NOMO-1 treated with DMSO at 0.1 percent for 48 hours (cell line): Measurements from ENCODE around the gene GMEB2.
A peak's percentile ranks its signal among the peaks of the same experiment; 100 is the strongest.
"Not testable (repeated sequence)": the region's sequence is repeated elsewhere in the genome, so short reads cannot be mapped to it uniquely, and the experiment has no call there.

Experiments
- DNase-seq: peaks from one replicate; lab custom pipeline; 2025; ENCODE audit not compliant: unreplicated experiment; lab: John Stamatoyannopoulos, UW

GMEB2 gene

DNA sequence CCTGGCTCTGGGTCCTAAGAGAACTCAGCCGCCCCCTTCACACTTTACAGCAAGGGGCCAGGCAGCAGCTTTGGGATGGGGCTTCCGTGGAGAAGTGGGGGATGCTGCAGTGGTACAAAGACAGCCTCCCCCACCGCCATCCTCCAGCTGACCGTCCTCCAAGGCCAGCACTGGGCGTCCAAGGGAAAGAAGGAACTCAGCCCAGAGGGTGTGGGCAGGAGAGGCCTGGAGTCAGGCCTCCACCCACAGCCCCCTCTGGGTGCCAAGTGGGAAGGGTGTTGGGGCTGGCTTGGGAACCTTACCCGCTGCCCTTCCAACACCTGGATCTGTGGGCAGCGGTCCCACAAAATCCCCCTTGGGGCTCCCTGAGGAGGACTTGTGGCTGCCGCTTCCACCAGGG lies 13.2 kb upstream of the GMEB2 start:
- DNase-seq: no peak

DNA sequence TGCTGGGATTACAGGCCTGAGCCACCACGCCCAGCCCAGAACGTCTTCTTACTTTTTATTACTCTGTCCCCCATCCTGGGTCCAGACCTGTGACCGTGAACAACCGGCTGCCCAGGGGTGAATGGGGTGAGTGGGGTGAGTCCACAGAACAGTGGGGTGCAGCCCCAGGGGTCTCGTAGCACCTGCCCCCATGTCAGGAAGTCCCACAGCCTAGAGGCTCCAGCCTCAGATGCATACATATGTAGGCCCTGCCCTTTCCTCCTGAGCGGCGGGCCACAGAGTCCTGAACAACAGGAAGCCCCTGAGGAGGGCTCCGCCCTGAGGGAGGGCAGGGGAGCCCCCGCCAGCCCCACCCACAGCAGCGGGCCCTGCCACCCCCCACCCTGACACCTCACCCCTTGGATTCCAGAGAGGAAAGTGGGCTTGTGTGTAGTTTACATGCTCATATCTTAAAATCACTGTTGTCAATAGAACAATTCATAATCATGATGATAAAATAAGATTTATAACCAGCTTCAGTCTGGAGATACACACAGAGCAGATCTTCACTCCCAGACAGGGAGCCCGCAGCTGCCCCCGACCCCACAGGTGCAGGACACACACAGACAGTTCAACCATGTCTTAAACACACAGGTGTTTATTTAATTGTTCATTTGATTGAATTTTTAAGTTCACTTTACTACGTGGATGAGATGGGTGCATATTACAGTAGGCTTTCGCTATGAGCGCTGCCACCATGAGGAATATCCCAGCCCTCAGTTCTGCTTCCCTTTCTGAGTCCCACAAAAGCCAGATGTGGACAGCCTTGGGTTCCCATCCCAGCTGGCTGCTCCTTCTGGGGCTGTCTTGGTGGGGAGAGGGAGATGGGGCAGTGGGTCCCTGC lies 12.4 kb upstream of the GMEB2 start:
- no peak for DNase-seq

DNA sequence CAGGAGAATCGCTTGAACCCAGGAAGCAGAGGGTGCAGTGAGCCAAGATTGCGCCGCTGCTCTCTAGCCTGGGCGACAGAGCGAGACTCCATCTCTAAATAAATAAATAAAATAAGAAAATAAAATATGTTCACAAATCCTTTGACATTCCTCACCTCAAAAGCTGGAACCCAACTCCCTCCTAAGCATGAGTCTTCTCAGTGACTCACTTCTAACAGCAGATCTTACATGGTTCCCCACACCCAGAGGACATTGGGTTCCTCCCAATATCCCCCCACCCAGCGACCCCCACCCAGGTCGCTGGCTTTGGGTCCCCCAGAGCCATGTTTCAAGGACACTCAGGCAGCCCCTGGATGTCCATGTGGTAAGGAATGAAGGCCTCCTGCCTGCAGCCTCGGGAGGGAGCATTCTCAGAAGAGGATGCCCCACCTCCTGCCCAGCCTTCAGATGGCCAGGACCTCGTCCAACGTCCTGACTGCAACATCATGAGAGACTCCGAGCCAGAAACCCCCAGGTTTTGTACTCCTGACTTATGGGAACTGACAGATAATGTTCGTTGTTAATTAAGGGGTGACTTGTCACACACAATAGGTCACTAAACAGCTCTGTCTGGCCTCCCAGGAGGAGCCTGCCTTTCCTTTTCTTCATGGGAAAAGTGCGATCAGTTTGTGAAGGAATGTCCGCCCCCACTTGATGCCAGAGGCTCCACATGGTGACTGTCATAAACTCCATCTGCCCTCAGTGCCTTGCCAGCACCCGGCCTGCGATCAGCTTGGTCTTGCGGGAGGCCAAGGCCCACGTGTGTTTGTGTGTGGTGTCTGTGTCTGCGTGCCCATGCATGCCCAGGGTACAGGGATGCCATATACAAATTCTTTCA lies 10.1 kb upstream of the GMEB2 start:
- DNase-seq: no peak

DNA sequence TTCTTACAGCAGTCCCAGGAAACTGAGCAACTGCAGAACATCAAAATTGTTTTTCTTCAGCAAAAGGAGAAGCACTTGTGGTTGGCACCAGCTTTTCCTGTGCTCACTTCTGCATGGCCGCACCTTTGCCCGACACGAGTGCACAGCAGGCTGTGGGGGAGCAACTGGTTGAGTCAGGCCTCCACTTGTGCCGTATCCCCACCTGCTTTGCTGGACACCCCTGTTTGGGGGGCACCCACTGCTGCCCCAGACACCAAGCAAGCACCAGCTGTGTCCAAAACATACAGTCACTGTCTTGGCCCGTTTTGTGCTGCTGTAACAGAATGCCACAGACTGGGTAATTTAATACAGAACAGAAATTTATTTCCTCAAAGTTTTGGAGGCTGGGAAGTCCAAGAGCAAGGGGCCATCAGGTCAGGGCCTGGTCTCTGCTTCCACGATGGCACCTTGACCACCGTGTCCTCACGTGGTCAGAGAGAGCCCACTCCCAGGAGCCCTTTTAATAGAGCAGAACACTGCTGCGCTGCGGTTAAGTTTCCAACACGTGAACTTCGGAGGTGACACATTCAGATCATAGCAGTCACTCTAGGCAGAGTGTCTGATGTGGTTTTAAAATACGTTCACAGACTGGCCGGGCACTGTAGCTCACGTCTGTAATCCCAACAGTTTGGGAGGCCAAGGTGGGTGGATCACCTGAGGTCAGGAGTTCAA lies 8.7 kb upstream of the GMEB2 start:
- peak; percentile 83 for DNase-seq

DNA sequence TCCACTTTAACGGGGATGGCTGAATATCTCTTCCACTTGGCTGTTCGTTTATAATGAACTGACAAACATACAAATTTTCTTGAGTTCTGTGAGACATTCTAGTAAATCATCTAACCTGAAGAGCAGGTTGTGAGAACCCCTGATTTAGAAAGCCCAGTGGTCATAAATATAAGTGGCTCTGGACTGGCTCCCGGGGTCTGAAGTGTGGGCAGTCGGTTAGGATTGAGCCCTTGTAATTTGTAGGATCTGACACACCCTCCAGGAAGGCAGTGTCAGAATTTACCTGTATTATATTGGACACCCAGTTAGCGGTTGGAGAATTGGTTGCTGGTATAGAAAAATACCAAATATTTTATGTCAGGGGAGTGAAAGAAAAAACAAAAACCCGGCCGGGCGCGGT lies 6.8 kb upstream of the GMEB2 start:
- DNase-seq: no peak

DNA sequence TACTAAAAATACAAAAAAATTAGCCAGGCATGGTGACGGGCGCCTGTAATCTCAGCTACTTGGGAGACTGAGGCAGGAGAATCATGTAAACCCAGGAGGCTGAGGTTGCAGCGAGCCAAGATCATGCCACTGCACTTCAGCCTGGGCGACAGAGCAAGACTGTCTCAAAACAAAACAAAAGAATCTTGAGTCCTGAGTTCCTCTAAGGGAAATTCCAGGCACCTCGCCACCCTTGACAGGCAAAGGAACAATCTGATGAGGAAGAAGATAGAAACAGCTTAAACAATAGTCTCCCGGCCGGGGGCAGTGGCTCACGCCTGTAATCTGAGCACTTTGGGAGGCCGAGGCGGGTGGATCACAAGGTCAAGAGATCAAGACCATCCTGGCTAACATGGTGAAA lies 4.5 kb upstream of the GMEB2 start:
- not testable (repeated sequence) for DNase-seq

DNA sequence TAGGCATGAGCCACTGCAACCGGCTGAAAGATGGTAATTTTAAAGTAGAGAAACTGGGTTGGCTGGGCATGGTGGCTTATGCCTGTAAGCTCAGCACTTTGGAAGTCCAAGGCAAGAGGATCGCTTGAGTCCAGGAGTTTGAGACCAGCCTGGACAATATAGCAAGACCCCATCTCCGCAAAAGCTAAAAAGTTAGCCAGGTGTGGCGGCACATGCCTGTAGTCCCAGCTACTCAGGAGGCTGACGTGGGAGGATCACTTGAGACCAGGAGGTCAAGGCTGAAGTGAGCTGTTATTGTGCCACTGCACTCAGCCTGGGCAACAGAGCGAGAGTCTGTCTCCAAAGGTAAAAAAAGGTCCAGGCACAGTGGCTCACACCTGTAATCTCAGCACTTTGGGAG lies 4.1 kb upstream of the GMEB2 start:
- DNase-seq: not testable (repeated sequence)

DNA sequence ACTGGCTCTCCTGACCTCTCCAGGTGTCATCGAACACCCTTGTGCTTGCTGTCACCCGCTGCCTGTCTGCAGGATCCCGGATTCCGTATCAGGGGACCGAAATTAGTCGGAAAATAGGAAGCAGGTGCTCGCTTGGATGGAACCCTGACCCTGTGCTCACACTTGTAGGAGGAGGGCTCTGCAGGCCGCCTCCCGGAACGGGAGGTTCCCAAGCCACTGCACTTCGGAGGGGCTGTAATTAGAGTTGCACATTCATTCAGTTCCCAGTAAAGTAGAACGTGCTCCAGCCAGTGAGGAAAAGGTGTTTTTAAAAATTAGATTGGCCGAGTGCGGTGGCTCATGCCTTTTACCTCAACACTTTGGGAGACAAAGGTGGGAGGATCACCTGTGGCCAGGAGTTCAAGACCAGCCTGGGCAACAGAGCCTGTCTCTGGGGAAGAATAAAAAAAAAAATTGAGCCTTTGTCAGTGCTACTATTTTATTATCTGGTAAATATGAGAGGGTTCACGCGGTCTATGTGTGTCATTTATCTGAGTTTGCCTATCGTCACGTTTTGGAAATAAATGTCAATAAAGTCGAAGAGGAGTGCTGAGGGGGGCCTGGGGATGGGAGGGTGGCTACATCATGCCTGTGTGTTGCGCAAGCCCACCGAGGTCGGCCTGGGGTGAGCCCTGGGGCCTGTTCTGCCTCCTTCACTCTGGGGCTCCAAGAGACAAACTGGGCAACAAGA lies 1.5 kb upstream of the GMEB2 start:
- peak; percentile 71 for DNase-seq

DNA sequence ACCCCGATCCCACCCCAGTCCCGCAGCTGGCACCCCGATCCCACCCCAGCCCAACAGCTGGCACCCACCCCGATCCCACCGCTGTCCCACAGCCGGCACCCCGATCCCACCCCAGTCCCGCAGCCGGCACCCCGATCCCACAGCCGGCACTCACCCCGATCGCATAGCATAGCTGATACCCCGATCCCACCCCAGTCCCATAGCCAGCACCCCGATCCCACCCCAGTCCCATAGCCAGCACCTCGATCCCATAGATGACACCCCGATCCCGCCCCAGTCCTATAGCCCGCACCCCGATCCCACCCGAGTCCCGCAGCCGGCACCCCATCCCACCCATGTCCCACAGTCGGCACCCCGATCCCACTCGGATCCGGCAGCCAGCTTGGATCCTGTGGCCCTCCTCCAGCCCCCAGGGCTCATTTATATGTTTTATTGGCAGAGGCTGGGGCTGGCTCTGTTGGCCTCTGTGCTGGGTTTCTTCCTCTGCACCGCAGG lies 897 bp upstream of the GMEB2 start:
- no peak for DNase-seq

DNA sequence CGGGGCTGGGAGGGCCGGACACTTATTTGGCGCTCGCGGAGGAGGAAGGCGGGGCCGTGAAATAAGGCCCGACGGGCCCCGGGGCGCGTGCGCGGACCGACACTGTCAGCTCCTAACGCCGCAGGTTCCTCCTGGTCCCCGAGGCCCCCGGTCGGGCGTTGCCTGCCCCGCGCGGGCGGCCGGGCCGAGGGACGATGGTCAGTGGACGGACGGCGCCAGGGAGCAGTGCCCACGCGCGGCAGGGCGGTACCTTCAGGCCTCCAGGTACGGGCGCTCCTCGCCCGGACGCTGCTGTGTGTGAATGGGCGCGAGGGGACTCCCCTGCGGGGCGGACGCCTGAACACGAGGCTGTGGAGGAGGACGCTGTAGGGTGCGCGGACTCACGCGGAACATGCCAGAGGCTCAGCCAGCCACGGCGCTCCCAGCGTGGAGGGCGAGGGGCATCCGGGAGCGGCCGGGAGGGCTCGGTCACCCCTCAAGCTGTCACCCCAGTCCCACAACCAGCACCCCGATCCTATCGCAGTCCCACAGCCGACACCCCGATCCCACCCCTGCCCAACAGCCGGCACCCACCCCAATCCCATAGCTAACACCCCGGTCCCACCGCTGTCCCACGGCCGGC lies 339 bp upstream of the GMEB2 start:
- DNase-seq: peak; percentile 85

DNA sequence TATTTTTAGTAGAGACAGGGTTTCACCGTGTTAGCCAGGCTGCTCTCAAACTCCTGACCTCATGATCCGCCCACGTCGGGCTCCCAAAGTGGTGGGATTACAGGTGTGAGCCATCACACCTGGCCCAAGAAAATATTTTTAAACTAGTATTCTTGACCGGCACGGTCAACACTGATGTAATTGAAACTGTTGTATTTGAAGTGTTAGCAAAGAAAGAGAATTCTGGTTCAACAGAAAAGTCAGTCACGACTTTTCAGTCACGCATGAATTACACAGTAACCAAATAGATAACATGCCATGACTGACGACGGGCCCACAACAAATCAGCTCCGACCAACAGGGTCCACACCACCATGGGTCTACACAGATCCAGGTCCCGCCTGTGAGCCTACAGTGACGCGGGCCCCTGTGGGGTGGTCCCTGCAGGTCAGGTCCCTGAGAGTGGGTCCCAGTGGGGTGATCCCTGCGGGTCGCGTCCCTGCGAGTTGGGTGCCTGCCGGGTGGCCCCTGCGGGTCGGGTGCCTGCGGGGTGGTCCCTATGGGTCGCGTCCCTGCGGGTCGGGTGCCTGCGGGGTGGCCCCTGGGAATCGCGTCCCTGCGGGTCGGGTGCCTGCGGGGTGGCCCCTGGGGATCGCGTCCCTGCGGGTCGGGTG lies 1.0 kb downstream of the GMEB2 start:
- no peak for DNase-seq

DNA sequence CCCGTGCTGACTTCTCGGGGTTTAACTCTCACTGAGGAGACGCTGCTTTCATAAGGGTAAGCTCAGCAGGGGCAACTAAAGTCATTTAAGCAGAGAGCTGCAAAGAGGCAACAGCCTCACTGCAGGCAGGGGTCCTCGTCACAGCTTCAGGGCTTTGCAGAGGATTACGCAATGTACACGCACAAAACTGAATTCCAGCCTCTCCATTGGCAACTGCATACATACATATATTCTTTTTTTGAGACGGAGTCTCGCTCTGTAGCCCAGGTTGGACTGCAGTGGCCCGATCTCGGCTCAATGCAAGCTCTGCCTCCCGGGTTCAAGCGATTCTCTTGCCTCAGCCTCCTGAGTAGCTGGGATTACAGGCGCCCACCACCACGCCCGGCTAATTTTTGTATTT lies 2.4 kb downstream of the GMEB2 start:
- DNase-seq: peak; percentile 37

DNA sequence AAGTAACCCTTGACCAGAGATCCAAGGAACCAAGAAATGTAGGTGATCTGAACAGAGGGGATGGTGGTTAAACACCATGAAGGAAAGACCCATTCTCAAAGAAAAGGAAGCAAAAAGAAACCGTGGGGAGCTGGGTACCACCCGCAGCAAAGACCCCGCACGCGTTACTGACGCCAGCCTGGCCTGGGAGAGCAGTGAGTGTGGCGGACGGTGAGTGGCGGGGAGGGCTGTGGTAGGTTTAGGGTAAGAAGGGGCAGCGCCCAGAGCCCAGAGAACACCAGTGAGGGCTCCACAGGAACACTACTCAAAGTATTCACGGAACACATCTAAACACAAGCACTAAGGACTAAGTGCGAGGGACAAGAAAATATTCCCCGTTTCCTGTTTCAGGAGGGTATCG lies 4.2 kb downstream of the GMEB2 start:
- DNase-seq: no peak

DNA sequence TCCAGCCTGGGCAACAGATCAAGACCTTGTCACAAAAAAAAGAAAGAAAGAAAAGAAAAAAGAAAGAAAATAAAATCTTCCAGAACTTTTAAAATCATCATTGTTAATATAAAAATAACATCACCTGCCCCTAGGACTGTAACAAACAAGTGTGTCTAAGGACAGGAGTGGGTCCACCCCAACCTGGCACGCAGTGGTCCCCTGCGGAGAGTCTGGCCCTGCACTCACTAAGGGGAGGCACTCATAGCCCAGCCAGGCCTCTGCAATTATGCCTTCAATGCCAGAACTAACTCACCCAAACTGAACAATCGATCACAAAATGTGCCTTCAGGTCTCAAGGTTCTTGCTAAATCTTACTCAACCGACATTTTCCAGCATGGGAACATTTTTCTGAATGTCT lies 4.8 kb downstream of the GMEB2 start:
- DNase-seq: no peak

DNA sequence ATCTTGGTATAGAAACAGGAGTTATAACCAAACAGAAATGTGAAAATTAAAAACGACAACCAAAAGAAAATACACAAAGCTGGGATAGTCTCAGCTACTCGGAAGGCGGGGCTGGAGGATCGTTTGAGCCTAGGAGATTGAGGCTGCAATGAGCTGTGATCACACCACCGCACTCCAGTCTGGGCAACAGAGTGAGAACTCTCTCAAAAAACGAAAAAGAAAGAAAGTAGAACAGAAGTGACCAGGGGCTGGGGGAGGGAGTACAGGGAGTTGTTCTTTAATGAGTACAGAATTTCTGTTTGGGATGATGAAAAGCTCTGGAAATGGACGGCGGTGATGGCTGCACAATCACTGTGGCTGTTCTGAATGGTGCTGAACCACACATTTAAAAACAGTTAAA lies 5.9 kb downstream of the GMEB2 start:
- DNase-seq: no peak

DNA sequence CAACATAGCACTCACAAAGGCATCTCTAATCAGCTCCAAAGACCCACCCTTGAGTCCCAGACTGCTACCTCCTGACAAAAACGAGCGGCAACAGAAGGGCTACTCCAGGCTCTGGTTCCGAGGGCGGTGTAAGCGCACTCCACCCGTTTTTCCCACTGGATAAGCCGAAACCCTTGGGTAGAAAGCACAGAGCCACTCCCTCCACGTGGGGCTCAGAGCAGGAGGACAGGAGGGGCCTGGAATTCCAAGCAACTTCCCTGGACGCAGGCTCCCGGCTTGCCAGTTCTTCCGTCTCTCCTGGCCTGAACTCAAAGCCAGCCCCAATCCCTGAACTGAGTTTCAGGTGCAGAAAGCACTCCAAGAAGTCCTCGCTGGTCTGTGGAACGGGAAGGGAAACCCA lies 7.4 kb downstream of the GMEB2 start:
- DNase-seq: no peak

DNA sequence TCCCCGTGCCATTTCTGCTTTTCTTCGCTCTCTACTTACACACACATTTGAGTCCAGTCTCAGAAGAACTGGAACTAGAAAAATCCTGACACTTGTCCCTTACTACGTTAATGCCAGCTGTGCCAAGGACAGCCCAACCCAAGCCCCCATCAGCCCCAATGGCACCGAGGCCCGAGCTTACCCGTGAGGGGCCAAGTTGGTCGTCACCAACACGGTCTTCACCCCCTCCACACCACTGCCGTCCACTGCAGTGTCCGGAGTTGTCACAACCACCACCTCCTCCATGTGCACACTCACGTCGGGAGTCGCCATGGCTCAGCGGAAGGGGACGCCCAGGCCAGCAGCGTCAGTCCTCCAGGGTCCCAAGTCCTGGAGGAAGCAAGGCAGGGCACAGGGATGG lies 7.8 kb downstream of the GMEB2 start:
- no peak for DNase-seq

DNA sequence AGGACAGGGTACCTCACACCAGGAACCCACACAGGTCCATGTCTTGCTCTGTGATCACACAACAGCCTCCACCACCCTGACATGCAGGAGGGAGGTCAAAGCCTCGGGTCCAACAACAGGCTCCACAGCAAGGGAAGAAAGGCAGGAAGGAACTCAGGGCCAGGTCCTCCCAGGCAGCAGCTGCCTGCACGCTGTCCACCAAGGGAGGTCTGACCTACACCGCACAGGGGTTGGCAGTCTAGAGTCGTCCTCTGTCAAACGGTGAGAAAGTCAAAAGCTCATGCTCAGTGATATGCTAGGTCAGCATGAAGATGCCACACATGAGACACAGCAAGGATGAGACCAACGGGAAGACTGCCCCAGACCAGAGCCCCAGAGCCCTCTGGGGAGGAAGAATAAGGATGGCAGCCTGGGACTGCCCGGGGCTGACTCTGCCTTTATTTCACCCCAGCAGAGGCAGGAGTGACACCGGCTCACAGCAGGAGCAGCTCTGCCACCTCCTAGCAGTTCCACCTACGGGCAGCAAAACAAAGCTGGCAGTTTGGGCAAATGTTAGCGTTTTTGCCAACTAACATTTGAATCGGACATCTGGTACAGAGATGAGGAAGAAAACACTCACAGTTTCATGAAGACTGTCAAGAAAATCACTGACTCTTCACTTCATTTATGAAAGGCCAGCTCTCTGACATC lies 8.5 kb downstream of the GMEB2 start:
- DNase-seq: no peak

DNA sequence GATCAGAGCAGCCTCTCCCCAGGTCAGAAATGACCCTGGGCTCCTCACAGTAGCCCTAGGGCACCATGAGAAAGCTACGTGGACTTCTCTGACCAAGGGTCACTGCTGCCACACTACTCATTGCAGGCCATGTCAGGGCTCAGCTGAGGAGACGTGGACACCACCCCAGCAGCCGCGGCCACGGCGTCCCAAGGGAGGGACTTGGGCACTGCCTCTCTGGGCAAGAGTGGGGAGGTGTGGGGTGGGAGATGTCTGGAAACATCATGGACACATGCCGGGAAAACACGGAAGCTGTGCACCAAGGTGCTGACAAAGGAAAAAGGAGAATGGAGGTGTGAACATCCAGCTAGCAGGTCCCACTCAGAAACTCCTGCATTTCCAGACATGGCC lies 9.0 kb downstream of the GMEB2 start:
- DNase-seq: no peak
